Mesendoderm (in vitro differentiated cells): ENCODE measurements around the gene SMC3.

ENCODE experiments used
- DNase-seq: peaks from one replicate; pipeline ENCODE4 v3.0.0; 2013
- H2AK5ac ChIP-seq: 2 replicates; pipeline ENCODE4 v1.6.1; 2013; ENCODE audit warnings: low read length, inconsistent platforms
- H2BK120ac ChIP-seq: 2 replicates; pipeline ENCODE4 v1.6.1; 2013; ENCODE audit warnings: low read depth, mild to moderate bottlenecking, low read length, moderate library complexity, mixed read lengths
- H2BK15ac ChIP-seq: replicated peaks from 2 replicates; pipeline ENCODE4 v1.6.1; 2013; ENCODE audit warnings: low read depth, mild to moderate bottlenecking, moderate library complexity
- H2BK5ac ChIP-seq: 2 replicates; pipeline ENCODE4 v1.6.1; 2013; ENCODE audit warnings: low read length, inconsistent platforms
- H3K18ac ChIP-seq: 2 replicates; pipeline ENCODE4 v1.6.1; 2013; ENCODE audit warnings: mild to moderate bottlenecking, low read length, mixed read lengths
- H3K23ac ChIP-seq: one replicate; pipeline ENCODE4 v1.6.1; 2013; ENCODE audit warnings: low read length
- H3K27ac ChIP-seq: 2 replicates; pipeline ENCODE4 v1.5.1; 2013; ENCODE audit warnings: low read depth, mild to moderate bottlenecking, inconsistent platforms, low read length, moderate library complexity
- H3K27me3 ChIP-seq: 2 replicates; pipeline ENCODE4 v1.6.1; 2013; ENCODE audit warnings: low read length, control low read depth, mild to moderate bottlenecking, inconsistent platforms; ENCODE audit not compliant: insufficient read depth, poor library complexity
- H3K36me3 ChIP-seq: 2 replicates; pipeline ENCODE4 v1.6.1; 2013; ENCODE audit warnings: low read length, inconsistent platforms; ENCODE audit not compliant: control insufficient read depth, insufficient read depth
- H3K4ac ChIP-seq: one replicate; pipeline ENCODE4 v1.6.1; 2013; ENCODE audit warnings: low read depth, mild to moderate bottlenecking, low read length, moderate library complexity
- H3K4me1 ChIP-seq: 2 replicates; pipeline ENCODE4 v1.6.1; 2013; ENCODE audit warnings: low read depth, low read length, inconsistent platforms; ENCODE audit not compliant: control insufficient read depth
- H3K4me2 ChIP-seq: 2 replicates; pipeline ENCODE4 v1.6.1; 2013; ENCODE audit warnings: low read length
- H3K4me3 ChIP-seq: 2 replicates; pipeline ENCODE4 v1.5.1; 2013; ENCODE audit warnings: mild to moderate bottlenecking, low read length
- H3K56ac ChIP-seq: one replicate; pipeline ENCODE4 v1.6.1; 2013; ENCODE audit warnings: low read length
- H3K79me1 ChIP-seq: 2 replicates; pipeline ENCODE4 v1.6.1; 2013; ENCODE audit warnings: low read length, inconsistent platforms
- H3K79me2 ChIP-seq: 2 replicates; pipeline ENCODE4 v1.6.1; 2013; ENCODE audit warnings: mild to moderate bottlenecking, low read length; ENCODE audit not compliant: control insufficient read depth, insufficient read depth
- H3K9ac ChIP-seq: 2 replicates; pipeline ENCODE4 v1.6.1; 2013; ENCODE audit warnings: low read length, inconsistent platforms
- H4K5ac ChIP-seq: one replicate; pipeline ENCODE4 v1.6.1; 2013; ENCODE audit warnings: low read length
- H4K8ac ChIP-seq: one replicate; pipeline ENCODE4 v1.6.1; 2013; ENCODE audit warnings: low read depth, mild to moderate bottlenecking, control low read depth, low read length, moderate library complexity
- WGBS: extraction: QIAGEN DNeasy Blood & Tissue Kit; methylation state at CpG from one replicate; pipeline ENCODE4 v1.1.7; 2013; ENCODE audit warnings: low lambda C conversion rate, missing lambda C conversion rate; ENCODE audit not compliant: insufficient coverage; ENCODE audit errors: extremely low coverage; 5-methylcytosine and 5-hydroxymethylcytosine counted together

SMC3 gene

DNA sequence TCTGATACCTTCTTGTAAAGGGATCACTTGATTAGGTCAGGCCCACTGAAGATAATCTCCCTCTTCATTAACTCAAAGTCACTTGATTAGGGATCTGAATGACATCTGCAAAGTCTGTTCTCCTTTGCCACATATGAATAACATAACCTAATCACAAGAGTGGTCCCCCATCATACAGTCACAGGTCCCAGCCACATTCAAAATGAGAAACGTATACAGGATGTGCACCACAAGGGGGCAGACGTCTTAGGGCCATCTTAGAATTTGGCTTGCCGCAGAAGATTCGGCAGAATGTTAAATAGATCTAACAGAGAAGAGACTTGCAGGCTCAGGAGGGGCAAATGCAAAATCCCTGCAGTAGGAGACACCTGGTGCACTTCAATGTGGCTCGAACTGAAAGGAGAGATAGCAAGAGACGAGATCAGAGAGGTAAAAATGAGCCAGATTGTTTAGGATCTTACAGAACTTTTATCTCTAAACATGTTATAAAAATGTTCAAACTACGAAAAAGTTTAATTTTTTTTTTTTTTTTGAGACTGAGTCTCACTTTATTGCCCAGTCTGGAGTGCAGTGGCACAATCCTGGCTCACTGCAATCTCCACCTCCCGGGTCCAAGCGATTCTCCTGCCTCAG lies 10.4 kb upstream of the SMC3 start:
- no peak overlapping the region for H3K18ac ChIP-seq
- WGBS = no CpG with 5 or more reads among the region's 9 CpGs
- no peak overlapping the region for H3K23ac ChIP-seq
- H3K79me2 ChIP-seq = no peaks in the 10 kb centered on the region
- no peak overlapping the region for H2BK120ac ChIP-seq
- H4K8ac ChIP-seq = no peak overlapping the region
- DNase-seq = peak; percentile 85
- H3K27me3 ChIP-seq = no peaks in the 10 kb centered on the region
- H3K56ac ChIP-seq = no peak overlapping the region
- H3K9ac ChIP-seq = no peak overlapping the region
- no peak overlapping the region for H3K27ac ChIP-seq
- H3K79me1 ChIP-seq = no peaks in the 10 kb centered on the region
- H2BK5ac ChIP-seq = no peak overlapping the region
- H3K4ac ChIP-seq = no peak overlapping the region
- no peaks in the 10 kb centered on the region for H3K36me3 ChIP-seq
- no peak overlapping the region for H3K4me2 ChIP-seq
- no peak overlapping the region for H4K5ac ChIP-seq
- H2AK5ac ChIP-seq = no peak overlapping the region
- H3K4me1 ChIP-seq = no peaks in the 10 kb centered on the region
- no peak overlapping the region for H3K4me3 ChIP-seq
- H2BK15ac ChIP-seq = no peak overlapping the region

DNA sequence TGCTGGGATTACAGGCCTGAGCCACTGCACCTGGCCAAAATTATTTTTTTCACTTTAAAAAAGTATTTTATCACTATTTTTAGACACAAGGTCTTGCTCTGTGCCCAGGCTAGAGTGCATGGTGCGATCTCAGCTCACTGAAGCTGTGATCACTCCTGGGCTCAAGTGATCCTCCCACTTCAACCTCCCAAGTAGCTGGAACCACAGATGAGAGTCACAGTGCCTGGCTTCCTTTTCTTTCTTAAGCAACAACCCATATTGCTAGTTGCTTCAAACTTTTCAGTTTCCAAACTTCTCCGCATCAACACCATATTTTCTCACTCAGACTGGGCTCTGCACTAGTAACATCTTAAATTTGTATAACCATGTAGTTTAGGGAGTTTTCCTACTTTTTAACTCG lies 9.5 kb upstream of the SMC3 start:
- H3K56ac ChIP-seq = no peak overlapping the region
- no peak overlapping the region for H3K27ac ChIP-seq
- H2BK120ac ChIP-seq = no peak overlapping the region
- H3K27me3 ChIP-seq = no peaks in the 10 kb centered on the region
- no peak overlapping the region for H4K8ac ChIP-seq
- no peak overlapping the region for H3K23ac ChIP-seq
- H2BK15ac ChIP-seq = no peak overlapping the region
- H3K36me3 ChIP-seq = no peaks in the 10 kb centered on the region
- H3K9ac ChIP-seq = no peak overlapping the region
- H3K18ac ChIP-seq = no peak overlapping the region
- no peaks in the 10 kb centered on the region for H3K4me1 ChIP-seq
- no peak overlapping the region for H3K4me3 ChIP-seq
- H3K79me2 ChIP-seq = no peaks in the 10 kb centered on the region
- H3K4me2 ChIP-seq = no peak overlapping the region
- H4K5ac ChIP-seq = no peak overlapping the region
- H3K4ac ChIP-seq = no peak overlapping the region
- no peak overlapping the region for H2AK5ac ChIP-seq
- WGBS = no CpG with 5 or more reads among the region's 3 CpGs
- no peak for DNase-seq
- no peak overlapping the region for H2BK5ac ChIP-seq
- H3K79me1 ChIP-seq = no peaks in the 10 kb centered on the region

DNA sequence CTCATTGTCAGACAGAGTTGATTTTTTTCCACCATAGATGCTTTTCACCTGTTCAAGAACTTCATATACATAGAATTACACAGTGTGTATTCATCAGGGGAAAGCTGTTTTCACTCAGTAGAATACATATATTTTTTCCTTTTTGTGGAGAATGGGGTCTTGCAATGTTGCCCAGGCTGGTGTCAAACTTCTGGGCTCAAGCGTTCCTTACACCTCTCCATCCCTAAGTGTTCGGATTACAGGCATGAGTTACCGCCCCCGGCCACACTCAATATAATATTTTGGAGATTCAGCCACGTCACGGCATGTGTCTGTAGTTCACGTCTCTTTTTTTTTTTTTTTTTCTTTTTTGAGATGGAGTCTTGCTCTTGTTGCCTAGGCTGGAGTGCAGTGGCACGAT lies 7.5 kb upstream of the SMC3 start:
- no peaks in the 10 kb centered on the region for H3K79me1 ChIP-seq
- no peak overlapping the region for H3K4me3 ChIP-seq
- DNase-seq = no peak
- H3K4me2 ChIP-seq = no peak overlapping the region
- no peaks in the 10 kb centered on the region for H3K36me3 ChIP-seq
- H4K8ac ChIP-seq = no peak overlapping the region
- H2BK120ac ChIP-seq = no peak overlapping the region
- H3K79me2 ChIP-seq = no peaks in the 10 kb centered on the region
- H3K27me3 ChIP-seq = no peaks in the 10 kb centered on the region
- H3K4ac ChIP-seq = no peak overlapping the region
- H2AK5ac ChIP-seq = no peak overlapping the region
- H3K56ac ChIP-seq = no peak overlapping the region
- no peak overlapping the region for H4K5ac ChIP-seq
- no CpG with 5 or more reads among the region's 8 CpGs for WGBS
- no peak overlapping the region for H3K9ac ChIP-seq
- no peak overlapping the region for H2BK15ac ChIP-seq
- no peaks in the 10 kb centered on the region for H3K4me1 ChIP-seq
- H2BK5ac ChIP-seq = no peak overlapping the region
- no peak overlapping the region for H3K18ac ChIP-seq
- no peak overlapping the region for H3K27ac ChIP-seq
- no peak overlapping the region for H3K23ac ChIP-seq

DNA sequence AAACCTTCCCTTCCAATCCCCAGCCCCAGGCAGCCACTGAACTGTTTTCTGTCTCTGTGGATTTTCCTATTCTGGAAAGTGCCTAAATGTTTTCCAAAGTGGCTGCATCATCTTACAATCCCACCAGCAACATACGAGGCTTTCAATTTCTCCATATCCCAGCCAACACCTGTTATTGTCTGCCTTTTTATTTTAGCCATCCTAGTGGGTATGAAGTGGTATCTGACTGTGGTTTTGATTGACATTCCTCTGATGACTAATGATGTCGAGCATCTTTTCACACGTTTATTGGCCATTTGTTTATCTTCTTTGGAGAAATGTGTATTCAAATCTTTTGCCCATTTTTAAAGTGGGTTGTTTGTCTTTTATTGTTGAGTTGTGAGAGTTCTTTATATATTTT lies 6.2 kb upstream of the SMC3 start:
- Histone ChIP-seq H3K79me2 (no peaks in the 10 kb centered on the region), H4K8ac (no peak overlapping the region), H3K4me1 (no peaks in the 10 kb centered on the region), H4K5ac (no peak overlapping the region), H2BK15ac (no peak overlapping the region), H3K79me1 (no peaks in the 10 kb centered on the region), H3K4me3 (no peak overlapping the region), H2BK120ac (no peak overlapping the region), H3K36me3 (no peaks in the 10 kb centered on the region), H3K23ac (no peak overlapping the region), H3K27me3 (no peaks in the 10 kb centered on the region), H2BK5ac (no peak overlapping the region), H3K9ac (no peak overlapping the region), H3K56ac (no peak overlapping the region), H3K4ac (no peak overlapping the region), H3K18ac (no peak overlapping the region), H3K27ac (no peak overlapping the region), H3K4me2 (no peak overlapping the region), H2AK5ac (no peak overlapping the region)
- no peak for DNase-seq
- WGBS = no CpG with 5 or more reads among the region's 3 CpGs

DNA sequence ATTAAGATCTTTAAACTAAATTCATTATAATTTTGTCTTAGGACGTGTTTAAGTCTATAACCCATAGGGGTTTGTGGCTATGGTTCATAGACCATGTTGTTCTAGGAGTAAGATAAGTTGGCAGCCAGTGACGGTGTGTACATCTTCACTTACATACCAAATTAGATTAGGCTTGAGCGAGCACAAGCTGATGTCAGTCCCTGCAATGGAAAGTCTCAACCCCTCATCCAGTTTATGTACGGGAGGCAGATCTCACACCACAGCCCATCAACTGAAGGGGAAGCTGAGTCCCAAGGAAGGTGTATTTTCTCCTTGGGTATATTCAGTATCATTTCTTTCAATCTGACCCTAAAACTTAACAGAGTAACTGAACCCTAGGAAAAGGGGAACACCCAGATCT lies 5.1 kb upstream of the SMC3 start:
- WGBS = no CpG with 5 or more reads among the region's 4 CpGs
- H3K4me1 ChIP-seq = no peaks in the 10 kb centered on the region
- H3K56ac ChIP-seq = no peak overlapping the region
- H3K4me2 ChIP-seq = no peak overlapping the region
- no peak overlapping the region for H3K4me3 ChIP-seq
- no peak for DNase-seq
- H3K27me3 ChIP-seq = no peaks in the 10 kb centered on the region
- H3K27ac ChIP-seq = no peak overlapping the region
- no peak overlapping the region for H2BK15ac ChIP-seq
- H2BK120ac ChIP-seq = no peak overlapping the region
- H3K4ac ChIP-seq = no peak overlapping the region
- no peak overlapping the region for H3K18ac ChIP-seq
- H3K9ac ChIP-seq = no peak overlapping the region
- no peak overlapping the region for H2AK5ac ChIP-seq
- no peaks in the 10 kb centered on the region for H3K79me2 ChIP-seq
- H3K36me3 ChIP-seq = no peaks in the 10 kb centered on the region
- no peaks in the 10 kb centered on the region for H3K79me1 ChIP-seq
- H4K5ac ChIP-seq = no peak overlapping the region
- H4K8ac ChIP-seq = no peak overlapping the region
- no peak overlapping the region for H2BK5ac ChIP-seq
- no peak overlapping the region for H3K23ac ChIP-seq

DNA sequence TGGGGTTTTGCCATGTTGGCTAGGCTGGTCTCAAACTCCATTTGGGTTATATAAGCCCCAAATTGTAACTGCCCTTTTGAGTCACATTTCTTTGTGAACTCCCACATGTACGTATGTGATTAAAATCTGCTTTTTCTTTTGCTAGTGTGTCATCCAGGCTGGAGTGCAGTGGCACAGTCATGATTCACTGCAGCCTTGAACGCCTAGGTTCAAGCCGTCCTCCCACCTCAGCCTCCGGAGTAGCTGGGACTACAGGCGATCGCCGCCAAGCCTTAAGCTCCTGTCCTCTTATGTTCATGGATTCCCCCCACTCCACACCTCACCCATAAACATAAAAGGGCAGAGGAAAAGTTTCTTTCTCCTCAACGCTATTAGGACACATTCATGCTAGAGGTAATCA lies 4.4 kb upstream of the SMC3 start:
- Histone ChIP-seq H3K79me1 (no peaks in the 10 kb centered on the region), H3K36me3 (no peaks in the 10 kb centered on the region), H3K4me2 (no peak overlapping the region), H3K56ac (no peak overlapping the region), H3K4ac (no peak overlapping the region), H3K23ac (no peak overlapping the region), H4K8ac (no peak overlapping the region), H3K27ac (no peak overlapping the region), H4K5ac (no peak overlapping the region), H3K79me2 (peaks cover 5% of the 10 kb centered on the region), H2BK15ac (no peak overlapping the region), H2BK5ac (no peak overlapping the region), H3K9ac (no peak overlapping the region), H3K18ac (no peak overlapping the region), H2BK120ac (no peak overlapping the region), H2AK5ac (no peak overlapping the region), H3K4me3 (no peak overlapping the region), H3K27me3 (no peaks in the 10 kb centered on the region), H3K4me1 (no peaks in the 10 kb centered on the region)
- no CpG with 5 or more reads among the region's 8 CpGs for WGBS
- DNase-seq = no peak
